ENCODE results near the gene TMEM176A.

DNA sequence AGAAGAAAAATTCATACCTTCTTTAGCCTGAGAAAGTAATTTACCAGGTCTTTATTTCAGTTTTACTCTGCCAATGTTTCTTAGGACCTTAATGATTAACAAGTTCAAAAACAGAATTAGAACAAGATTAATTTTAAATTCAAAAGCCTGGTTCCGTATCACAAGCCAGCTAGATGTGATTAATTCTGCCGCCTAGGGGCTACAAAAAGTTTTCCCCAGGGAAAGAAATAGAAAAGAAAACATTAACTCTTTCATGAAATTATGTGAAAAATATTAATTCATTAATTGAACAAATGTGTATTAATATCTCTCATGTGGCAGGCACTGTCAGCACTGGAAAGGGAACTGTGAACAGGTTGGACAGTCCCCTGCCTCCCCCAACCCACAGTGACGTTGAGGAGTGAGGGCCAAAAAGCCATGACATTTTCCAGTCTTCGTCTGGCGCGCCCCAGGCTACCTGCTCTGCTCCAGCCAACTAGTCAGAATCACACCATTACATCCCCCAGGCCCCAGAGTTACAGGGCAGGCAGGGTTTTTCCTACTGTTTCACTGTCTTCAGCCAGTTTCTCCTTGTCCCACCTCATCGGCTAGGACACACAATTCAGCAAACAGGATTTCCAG is 20.1 kb downstream of the TMEM176A start:
- TF ChIP-seq, protein P1, sequence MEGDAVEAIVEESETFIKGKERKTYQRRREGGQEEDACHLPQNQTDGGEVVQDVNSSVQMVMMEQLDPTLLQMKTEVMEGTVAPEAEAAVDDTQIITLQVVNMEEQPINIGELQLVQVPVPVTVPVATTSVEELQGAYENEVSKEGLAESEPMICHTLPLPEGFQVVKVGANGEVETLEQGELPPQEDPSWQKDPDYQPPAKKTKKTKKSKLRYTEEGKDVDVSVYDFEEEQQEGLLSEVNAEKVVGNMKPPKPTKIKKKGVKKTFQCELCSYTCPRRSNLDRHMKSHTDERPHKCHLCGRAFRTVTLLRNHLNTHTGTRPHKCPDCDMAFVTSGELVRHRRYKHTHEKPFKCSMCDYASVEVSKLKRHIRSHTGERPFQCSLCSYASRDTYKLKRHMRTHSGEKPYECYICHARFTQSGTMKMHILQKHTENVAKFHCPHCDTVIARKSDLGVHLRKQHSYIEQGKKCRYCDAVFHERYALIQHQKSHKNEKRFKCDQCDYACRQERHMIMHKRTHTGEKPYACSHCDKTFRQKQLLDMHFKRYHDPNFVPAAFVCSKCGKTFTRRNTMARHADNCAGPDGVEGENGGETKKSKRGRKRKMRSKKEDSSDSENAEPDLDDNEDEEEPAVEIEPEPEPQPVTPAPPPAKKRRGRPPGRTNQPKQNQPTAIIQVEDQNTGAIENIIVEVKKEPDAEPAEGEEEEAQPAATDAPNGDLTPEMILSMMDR (IDR thresholded peaks at IDR 0.05) = no peak
- TF ChIP-seq POLR2A (IDR thresholded peaks at IDR 0.05) = no peak
